Thoracic aorta (tissue), 2 donors: ENCODE data around the gene ATP5ME. TPM values are rescaled to one million over a fixed set of nuclear protein-coding genes. Genes with fewer than 3 reads are reported as not detected.

Experiments used
- ATAC-seq: fragments of 150-250 bp; one replicate; pipeline ENCODE4 v1.8.0; 2017; ENCODE audit warnings: low read depth; ENCODE audit not compliant: insufficient number of reproducible peaks, low FRiP score
- DNase-seq: peaks from one replicate; pipeline ENCODE4 v3.0.0-alpha.2; 2020; ENCODE audit warnings: low spot score
- H3K27ac ChIP-seq, 2 donors: fragments of 200-600 bp; sonication (generic); 1 replicate in 1 of 2; 2 replicates in 1 of 2; pipeline ENCODE4 v1.5.1; 2016; ENCODE audit warnings: mild to moderate bottlenecking in 2 of 2, moderate library complexity in 2 of 2
- H3K27me3 ChIP-seq: fragments of 200-600 bp; sonication (generic); replicated peaks from 2 replicates; pipeline ENCODE4 v1.6.0; 2016; ENCODE audit warnings: mild to moderate bottlenecking; ENCODE audit not compliant: insufficient read depth
- H3K36me3 ChIP-seq: fragments of 200-600 bp; sonication (generic); one replicate; pipeline ENCODE4 v1.5.1; 2016
- H3K4me1 ChIP-seq, 2 donors: fragments of 200-600 bp; sonication (generic); 1 replicate in 1 of 2; 2 replicates in 1 of 2; pipeline versions ENCODE4 v1.5.1 to v1.6.0; 2016; ENCODE audit warnings: low read depth in 2 of 2, mild to moderate bottlenecking in 1 of 2; ENCODE audit not compliant: control insufficient read depth in 1 of 2
- H3K4me3 ChIP-seq: fragments of 200-600 bp; sonication (generic); 2 replicates; pipeline ENCODE4 v1.5.1; 2016; ENCODE audit warnings: mild to moderate bottlenecking
- H3K9me3 ChIP-seq: fragments of 200-600 bp; sonication (generic); 2 replicates; pipeline ENCODE4 v1.5.1; 2016
- CTCF ChIP-seq: fragments of 200-600 bp; sonication (generic); IDR thresholded peaks from one replicate; pipeline ENCODE4 v1.5.1; 2019; ENCODE audit warnings: antibody characterized with exemption
- total RNA-seq, 2 donors: library from RNA; depleted of rRNA; stranded (reverse); fragments of >200 nt; gene quantifications; one replicate each; pipeline versions ENCODE4 v1.1.0 to v1.2.3, GENCODE V29; 2016

ATP5ME gene
- total RNA-seq, 2 donors from 2014 or later, result 21.0 to 51.6 TPM

DNA sequence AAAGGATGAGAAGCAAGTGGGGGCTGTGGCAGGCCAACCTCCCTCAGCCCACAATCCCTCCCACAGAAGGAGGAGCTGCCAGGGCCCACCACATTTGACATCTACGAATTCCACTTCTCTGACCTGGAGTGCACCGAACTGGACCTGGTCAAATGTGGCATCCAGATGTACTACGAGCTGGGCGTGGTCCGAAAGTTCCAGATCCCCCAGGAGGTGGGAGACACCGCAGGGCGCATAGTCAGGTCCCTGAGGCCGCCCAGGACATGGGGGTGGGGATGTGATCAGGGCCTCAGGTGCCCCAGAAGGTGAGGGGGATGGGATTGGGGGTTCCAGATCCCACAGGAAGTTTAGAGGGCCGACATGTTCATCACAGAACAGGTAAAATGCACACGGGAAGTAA lies 13.7 kb downstream of the ATP5ME start:
- Histone ChIP-seq H3K27ac (no peak overlapping the region), H3K36me3 (no peaks in the 10 kb centered on the region), H3K4me3 (no peak overlapping the region), H3K27me3 (no peaks in the 10 kb centered on the region), H3K4me1 (no peaks in the 10 kb centered on the region), H3K9me3 (no peaks in the 10 kb centered on the region)
- TF ChIP-seq CTCF, result no peak
- no peak for DNase-seq
- no peak for ATAC-seq

GRCh38 chr4:659851-660250 lies 14.2 kb downstream of the ATP5ME start:
- no peaks in the 10 kb centered on the region for H3K9me3 ChIP-seq
- DNase-seq (no peak), ATAC-seq (no peak)
- no peaks in the 10 kb centered on the region for H3K4me1 ChIP-seq
- TF ChIP-seq CTCF, result no peak
- no peak overlapping the region for H3K27ac ChIP-seq
- H3K27me3 ChIP-seq, result no peaks in the 10 kb centered on the region
- H3K36me3 ChIP-seq, result no peaks in the 10 kb centered on the region
- no peak overlapping the region for H3K4me3 ChIP-seq

GRCh38 chr4:658681-659667 lies 15.1 kb downstream of the ATP5ME start:
- Histone ChIP-seq H3K27ac (no peak overlapping the region), H3K36me3 (no peaks in the 10 kb centered on the region), H3K27me3 (no peaks in the 10 kb centered on the region), H3K9me3 (no peaks in the 10 kb centered on the region), H3K4me1 (no peaks in the 10 kb centered on the region), H3K4me3 (no peak overlapping the region)
- TF ChIP-seq CTCF, result no peak
- DNase-seq, result no peak
- ATAC-seq, result no peak

- DNase-seq, result no peak
- no peak for ATAC-seq
- Histone ChIP-seq H3K27ac (no peak overlapping the region), H3K4me3 (no peak overlapping the region), H3K27me3 (no peaks in the 10 kb centered on the region), H3K4me1 (no peaks in the 10 kb centered on the region), H3K36me3 (no peaks in the 10 kb centered on the region), H3K9me3 (no peaks in the 10 kb centered on the region)
- TF ChIP-seq CTCF, result no peak
Observed at GRCh38 chr4:657834-658667, 16.0 kb downstream of the ATP5ME start.

GRCh38 chr4:657338-657833 lies 16.7 kb downstream of the ATP5ME start:
- ATAC-seq, result no peak
- TF ChIP-seq CTCF, result no peak
- Histone ChIP-seq H3K27ac (no peak overlapping the region), H3K9me3 (no peaks in the 10 kb centered on the region), H3K36me3 (no peaks in the 10 kb centered on the region), H3K4me1 (no peaks in the 10 kb centered on the region), H3K27me3 (no peaks in the 10 kb centered on the region), H3K4me3 (no peak overlapping the region)
- no peak for DNase-seq
